ENCODE results near the gene TRIM4.

TRIM4 gene

GRCh38 chr7:99848420-99849216 is 70.7 kb downstream of the TRIM4 start:
- in situ Hi-C loops (cut with HindIII; ENCODE audit: low pct_unique_long_range_greater_than_20kb, low sequenced_read_pairs): no loop called here
- TF ChIP-seq JUND (IDR thresholded peaks at IDR 0.05; ENCODE audit: low read depth): no peak
- DNase-seq (ENCODE audit: low read depth in 1 of 2, low spot score in 1 of 2): no peak

- TF ChIP-seq JUND (IDR thresholded peaks at IDR 0.05; ENCODE audit: low read depth): no peak
- DNase-seq (ENCODE audit: low read depth in 1 of 2, low spot score in 1 of 2): no peak
- in situ Hi-C loops (cut with HindIII; ENCODE audit: low pct_unique_long_range_greater_than_20kb, low sequenced_read_pairs): no loop called here
Measured at GRCh38 chr7:99844328-99844727, 75.0 kb downstream of the TRIM4 start.

GRCh38 chr7:99843808-99844207 is 75.5 kb downstream of the TRIM4 start:
- TF ChIP-seq JUND (IDR thresholded peaks at IDR 0.05; ENCODE audit: low read depth): no peak
- DNase-seq (ENCODE audit: low read depth in 1 of 2, low spot score in 1 of 2): no peak
- in situ Hi-C loops (cut with HindIII; ENCODE audit: low pct_unique_long_range_greater_than_20kb, low sequenced_read_pairs): no loop called here

- TF ChIP-seq JUND (IDR thresholded peaks at IDR 0.05; ENCODE audit: low read depth): no peak
- DNase-seq (ENCODE audit: low read depth in 1 of 2, low spot score in 1 of 2): no peak
- in situ Hi-C loops (cut with HindIII; ENCODE audit: low pct_unique_long_range_greater_than_20kb, low sequenced_read_pairs): no loop called here
Measured at GRCh38 chr7:99842926-99843325, 76.4 kb downstream of the TRIM4 start.

All from T47D (cell line).